ENCODE data around the gene SMAP1.

Gene SMAP1

GRCh38 chr6:70700922-70701876 lies 33.5 kb downstream of the SMAP1 start:
- CTCF ChIA-PET: interaction anchor here (0.6 to 4.8 kb wide), 4 partner anchors 153 to 485 kb away, joined by 3 to 34 read pairs (median 4); no protein-coding TSS in a partner anchor
- H3K9me3 ChIP-seq (ENCODE audit: control insufficient read depth, insufficient read depth, low read depth, low read length): no peaks in the 10 kb centered on the region
- H3K4me1 ChIP-seq (ENCODE audit: control insufficient read depth, insufficient read depth, low read length): no peaks in the 10 kb centered on the region

GRCh38 chr6:70705772-70706171 lies 38.1 kb downstream of the SMAP1 start:
- TF ChIP-seq ZFP37 (tag by site-specific recombination; IDR thresholded peaks at IDR 0.05) (no peak), PRDM1 (tag by site-specific recombination; IDR thresholded peaks at IDR 0.05) (peak; percentile 54)
- Histone ChIP-seq H3K36me3 (ENCODE audit: control insufficient read depth in 2 of 2, insufficient read depth in 1 of 2, low read length in 2 of 2) (no peaks in the 10 kb centered on the region), H3K9me3 (ENCODE audit: control insufficient read depth, insufficient read depth, low read depth, low read length) (no peaks in the 10 kb centered on the region), H3K4me1 (ENCODE audit: control insufficient read depth, insufficient read depth, low read length) (no peaks in the 10 kb centered on the region), H3K4me3 (ENCODE audit: low read depth, low read length) (no peak overlapping the region), H3K27ac (ENCODE audit: extremely low read depth, low read depth, low read length) (no peak overlapping the region)
- ChIA-PET POLR2A (no interaction called here), CTCF (interaction anchor here (0.7 to 4.8 kb wide), 7 partner anchors 10 to 311 kb away, joined by 3 to 34 read pairs (median 5); partner anchors contain the start of gene B3GAT2)

More at GRCh38 chr6:70700922-70701876, 33.5 kb downstream of the SMAP1 start:
- no peak for TF ChIP-seq ZNF660 (tag by site-specific recombination; IDR thresholded peaks at IDR 0.05)
- TF ChIP-seq ZNF514 (tag by site-specific recombination; IDR thresholded peaks at IDR 0.05): no peak
- no peak for TF ChIP-seq ZNF610 (tag by site-specific recombination; IDR thresholded peaks at IDR 0.05; ENCODE audit: borderline replicate concordance)
- no peak for TF ChIP-seq ZNF701 (tag by site-specific recombination; IDR thresholded peaks at IDR 0.05)
- no peak for TF ChIP-seq ZNF155 (tag by site-specific recombination; IDR thresholded peaks at IDR 0.05)
- no peak for TF ChIP-seq PRDM1 (tag by site-specific recombination; IDR thresholded peaks at IDR 0.05)
- no peak for TF ChIP-seq ZNF670 (tag by site-specific recombination; IDR thresholded peaks at IDR 0.05; ENCODE audit: low read depth)
- no peak for TF ChIP-seq ZBTB1 (tag by site-specific recombination; IDR thresholded peaks at IDR 0.05)
- Histone ChIP-seq H3K4me3 (ENCODE audit: low read depth, low read length) (no peak overlapping the region), H3K27ac (ENCODE audit: extremely low read depth, low read depth, low read length) (no peak overlapping the region), H3K36me3 (ENCODE audit: control insufficient read depth in 2 of 2, insufficient read depth in 1 of 2, low read length in 2 of 2) (peaks cover 0 to 5% of the 10 kb centered on the region in 2 experiments; a peak in 1 of 3 replicates)
- POLR2A ChIA-PET: no interaction called here

GRCh38 chr6:70706491-70707123 lies 38.9 kb downstream of the SMAP1 start:
- Histone ChIP-seq H3K27ac (ENCODE audit: extremely low read depth, low read depth, low read length) (no peak overlapping the region), H3K4me1 (ENCODE audit: control insufficient read depth, insufficient read depth, low read length) (no peaks in the 10 kb centered on the region), H3K9me3 (ENCODE audit: control insufficient read depth, insufficient read depth, low read depth, low read length) (no peaks in the 10 kb centered on the region), H3K36me3 (ENCODE audit: control insufficient read depth in 2 of 2, insufficient read depth in 1 of 2, low read length in 2 of 2) (no peaks in the 10 kb centered on the region), H3K4me3 (ENCODE audit: low read depth, low read length) (no peak overlapping the region)
- POLR2A ChIA-PET: no interaction called here
- TF ChIP-seq KLF10 (tag by site-specific recombination; IDR thresholded peaks at IDR 0.05) (no peak), ZNF658 (tag by site-specific recombination; IDR thresholded peaks at IDR 0.05) (no peak), ZNF335 (tag by site-specific recombination; conservative IDR thresholded peaks at IDR 0.05) (no peak), ZNF654 (tag by site-specific recombination; IDR thresholded peaks at IDR 0.05; ENCODE audit: low read depth) (peak; percentile 69), CTCF (tag by site-specific recombination; IDR thresholded peaks at IDR 0.05) (0 out of 2 replicates have a peak, but pooled peaks have one; percentile 11), PBX3 (CRISPR knock-in tag; IDR thresholded peaks at IDR 0.05) (no peak)
- CTCF ChIA-PET: interaction anchor here (0.5 to 8.5 kb wide), 41 partner anchors 10 to 636 kb away, joined by 3 to 135 read pairs (median 4); partner anchors contain the start of genes B3GAT2 and SMAP1
